GM12801 (cell line): ENCODE results near the gene ETFA.

ENCODE experiments used
- TF ChIP-seq, protein P1 (sequence below): IDR thresholded peaks from one replicate; pipeline ENCODE4 v1.5.1; 2011; ENCODE audit warnings: control low read depth; ENCODE audit not compliant: insufficient read length; ENCODE audit errors: extremely low read depth

ETFA gene

DNA sequence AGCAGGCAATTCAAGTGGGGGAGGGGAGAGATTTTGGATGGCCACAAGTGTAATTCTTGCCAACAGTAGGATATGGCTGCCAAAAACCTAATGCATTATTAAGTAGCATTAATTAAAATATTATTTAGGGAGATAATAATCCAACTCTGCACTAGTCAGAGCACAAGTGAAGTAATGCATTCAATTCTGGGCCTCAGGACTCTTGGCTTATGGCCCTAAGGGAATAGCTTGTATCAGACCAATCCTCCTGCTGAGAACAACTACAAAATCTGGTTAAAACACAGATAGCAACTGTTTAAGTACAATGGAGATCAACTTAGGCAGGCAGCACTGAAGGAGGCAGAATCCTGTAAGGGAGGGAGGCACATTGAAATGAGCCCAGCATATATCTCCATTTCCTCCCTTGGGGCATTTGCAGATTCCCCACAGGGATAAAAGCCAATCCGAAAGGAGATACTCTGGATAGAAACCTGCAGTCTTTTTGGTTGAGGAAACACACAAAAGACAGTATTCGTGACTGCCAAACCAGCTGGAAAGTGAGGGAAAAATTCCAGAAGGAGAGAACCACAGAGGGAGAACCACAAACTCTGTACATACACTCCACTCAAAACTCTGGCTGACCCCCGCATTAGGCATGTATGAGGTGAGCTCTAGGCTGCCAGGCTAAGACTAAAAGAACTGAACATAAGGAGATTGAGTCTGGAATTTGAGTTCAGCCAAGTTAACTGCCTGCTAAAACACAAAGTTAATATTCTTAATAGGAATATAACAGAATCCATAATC, 57.4 kb downstream of the ETFA start:
- TF ChIP-seq, protein P1, sequence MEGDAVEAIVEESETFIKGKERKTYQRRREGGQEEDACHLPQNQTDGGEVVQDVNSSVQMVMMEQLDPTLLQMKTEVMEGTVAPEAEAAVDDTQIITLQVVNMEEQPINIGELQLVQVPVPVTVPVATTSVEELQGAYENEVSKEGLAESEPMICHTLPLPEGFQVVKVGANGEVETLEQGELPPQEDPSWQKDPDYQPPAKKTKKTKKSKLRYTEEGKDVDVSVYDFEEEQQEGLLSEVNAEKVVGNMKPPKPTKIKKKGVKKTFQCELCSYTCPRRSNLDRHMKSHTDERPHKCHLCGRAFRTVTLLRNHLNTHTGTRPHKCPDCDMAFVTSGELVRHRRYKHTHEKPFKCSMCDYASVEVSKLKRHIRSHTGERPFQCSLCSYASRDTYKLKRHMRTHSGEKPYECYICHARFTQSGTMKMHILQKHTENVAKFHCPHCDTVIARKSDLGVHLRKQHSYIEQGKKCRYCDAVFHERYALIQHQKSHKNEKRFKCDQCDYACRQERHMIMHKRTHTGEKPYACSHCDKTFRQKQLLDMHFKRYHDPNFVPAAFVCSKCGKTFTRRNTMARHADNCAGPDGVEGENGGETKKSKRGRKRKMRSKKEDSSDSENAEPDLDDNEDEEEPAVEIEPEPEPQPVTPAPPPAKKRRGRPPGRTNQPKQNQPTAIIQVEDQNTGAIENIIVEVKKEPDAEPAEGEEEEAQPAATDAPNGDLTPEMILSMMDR: no peak

DNA sequence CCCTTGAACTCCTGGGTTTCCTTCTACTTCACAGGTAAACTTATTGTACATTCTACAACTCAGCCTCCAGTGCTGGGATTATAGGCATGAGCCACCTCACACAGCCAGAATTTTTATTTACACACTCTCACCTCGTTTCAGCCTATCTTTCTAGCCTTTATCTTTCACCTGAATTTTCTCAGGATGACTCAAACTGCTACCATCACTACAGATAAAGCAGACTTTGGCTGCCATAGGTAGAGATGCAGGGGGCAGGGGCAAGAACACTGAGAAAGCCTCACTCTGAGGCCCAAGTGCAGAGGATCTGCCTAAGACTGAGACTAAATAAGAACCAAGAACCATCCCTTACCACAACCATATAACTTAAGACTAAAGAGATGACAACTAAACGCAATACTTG, 59.0 kb downstream of the ETFA start:
- TF ChIP-seq, protein P1: no peak

DNA sequence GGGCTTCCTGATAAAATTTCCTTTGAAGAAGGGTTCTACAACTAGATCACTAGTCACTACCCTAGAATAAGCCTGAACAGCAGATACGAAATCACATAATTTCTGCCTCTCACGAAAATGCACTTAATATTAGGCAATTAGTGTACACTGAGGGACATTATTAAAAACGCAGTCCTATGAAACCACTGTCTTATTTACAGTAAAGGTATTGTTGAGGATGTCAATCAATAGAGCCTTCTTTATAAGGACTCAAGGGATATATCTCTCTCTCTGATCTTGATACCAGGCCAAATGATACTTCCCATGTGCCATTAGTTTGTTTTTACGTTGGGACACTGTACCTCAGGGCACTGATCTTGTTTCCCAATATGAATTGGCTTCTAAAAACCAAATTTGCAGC, 59.6 kb downstream of the ETFA start:
- TF ChIP-seq, protein P1: no peak

DNA sequence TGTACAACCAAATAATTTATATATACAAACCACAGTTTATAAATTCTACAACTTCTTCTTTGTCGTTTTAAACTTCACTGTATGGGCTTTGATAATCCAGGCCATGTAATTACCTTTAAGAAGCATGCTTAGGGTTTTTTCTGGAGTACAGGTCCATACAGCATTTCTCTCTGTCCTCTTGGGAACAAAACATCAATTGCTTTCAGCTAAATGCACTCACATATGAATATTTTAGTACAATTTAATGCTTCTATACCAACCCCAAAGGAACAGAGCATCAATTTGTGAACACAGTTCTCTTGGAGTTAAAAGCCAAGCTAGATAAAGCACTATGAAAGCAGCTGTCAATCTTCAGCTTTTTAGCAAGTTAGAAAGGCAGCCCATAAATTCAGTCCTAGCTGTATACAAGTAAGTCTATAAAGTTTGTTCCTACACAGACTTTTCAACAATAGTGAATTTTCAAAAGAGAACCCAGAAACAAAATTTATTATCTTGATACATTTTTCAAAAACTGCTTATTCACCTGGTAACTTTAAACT, 66.1 kb downstream of the ETFA start:
- TF ChIP-seq, protein P1: no peak

DNA sequence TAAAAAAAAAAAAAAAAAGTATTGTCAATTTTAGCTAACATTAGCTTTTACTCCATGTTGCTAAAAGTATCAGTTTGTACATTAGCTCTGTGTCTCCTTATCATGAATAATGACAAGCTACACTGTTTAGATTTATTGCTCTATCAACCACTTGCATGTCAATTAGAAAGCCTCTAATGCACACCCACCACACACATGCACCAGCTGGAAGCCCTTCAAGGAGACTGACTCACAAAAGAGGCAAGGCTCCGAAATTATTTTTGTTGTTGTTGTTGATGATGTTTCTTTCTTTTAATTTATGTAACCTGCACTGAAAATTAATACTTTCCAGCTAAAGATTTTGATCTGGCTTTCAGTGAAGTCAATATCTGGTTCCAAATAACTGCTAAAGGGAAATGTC, 71.5 kb downstream of the ETFA start:
- TF ChIP-seq, protein P1: no peak

DNA sequence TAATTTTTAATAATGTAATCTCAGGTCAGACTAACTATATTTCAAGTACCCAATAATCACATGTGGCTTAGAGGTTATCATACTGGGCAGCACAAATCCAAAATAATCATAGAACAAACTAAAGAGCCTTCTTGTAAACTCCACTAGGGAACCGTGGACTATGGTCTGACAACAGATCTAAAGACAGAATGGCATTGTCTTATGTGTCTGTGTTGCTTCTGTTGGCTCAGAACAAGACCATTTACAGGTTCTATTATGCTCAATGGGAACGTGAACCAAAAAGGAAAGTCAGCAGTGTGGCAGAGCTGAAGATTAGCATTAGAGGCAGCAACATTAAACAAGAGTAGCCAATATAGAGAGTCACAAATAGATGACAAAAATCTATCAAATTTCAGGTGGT, 74.9 kb downstream of the ETFA start:
- TF ChIP-seq, protein P1: no peak

DNA sequence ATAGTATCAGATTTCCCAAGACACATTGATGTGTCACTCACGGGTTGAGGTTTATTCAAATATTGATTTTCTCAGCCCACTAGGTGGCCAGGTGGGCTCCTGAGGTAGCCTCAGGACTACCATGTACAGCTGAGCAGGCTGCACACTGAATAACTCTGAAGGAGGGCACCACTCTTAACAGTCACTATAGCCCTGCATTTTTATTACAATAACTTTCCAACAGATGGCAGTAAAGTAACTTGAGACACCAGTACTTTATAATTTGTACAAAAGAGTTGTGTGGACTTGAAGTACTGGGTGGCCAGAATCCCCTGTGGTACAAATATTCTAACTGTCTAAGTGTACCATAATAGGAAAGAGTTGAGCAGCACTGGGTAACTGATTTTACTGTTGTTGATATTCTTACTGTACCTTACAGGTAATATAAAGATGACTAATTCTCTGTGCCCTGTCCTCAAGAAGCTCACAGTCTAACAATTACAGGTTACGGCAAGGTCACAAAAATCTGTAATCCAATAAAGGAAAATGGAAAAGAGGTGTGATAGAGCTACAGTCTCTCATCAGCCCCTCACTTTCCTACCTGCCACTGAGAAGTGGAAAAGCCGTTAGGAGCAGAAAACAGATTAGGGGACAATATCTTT, 76.0 kb downstream of the ETFA start:
- TF ChIP-seq, protein P1: no peak
